Esophagus squamous epithelium (tissue), 4 donors: ENCODE measurements around the gene RABL3.

Source experiments
- POLR2A ChIP-seq, 4 donors: fragments of 450-650 bp; IDR thresholded peaks; one replicate each; pipeline ENCODE4 v1.6.1; 2017; ENCODE audit warnings: antibody characterized with exemption in 4 of 4, mild to moderate bottlenecking in 4 of 4, moderate library complexity in 3 of 4
- TF ChIP-seq, protein P1 (sequence below), 6 experiments: fragments of 450-650 bp in 4 of 6; fragments of 200-600 bp in 2 of 6; sonication (generic) in 2 of 6; IDR thresholded peaks; one replicate each; pipeline ENCODE4 v1.5.1; 2016 to 2019; ENCODE audit warnings: antibody characterized with exemption in 6 of 6, mild to moderate bottlenecking in 4 of 6, moderate library complexity in 4 of 6

DNA sequence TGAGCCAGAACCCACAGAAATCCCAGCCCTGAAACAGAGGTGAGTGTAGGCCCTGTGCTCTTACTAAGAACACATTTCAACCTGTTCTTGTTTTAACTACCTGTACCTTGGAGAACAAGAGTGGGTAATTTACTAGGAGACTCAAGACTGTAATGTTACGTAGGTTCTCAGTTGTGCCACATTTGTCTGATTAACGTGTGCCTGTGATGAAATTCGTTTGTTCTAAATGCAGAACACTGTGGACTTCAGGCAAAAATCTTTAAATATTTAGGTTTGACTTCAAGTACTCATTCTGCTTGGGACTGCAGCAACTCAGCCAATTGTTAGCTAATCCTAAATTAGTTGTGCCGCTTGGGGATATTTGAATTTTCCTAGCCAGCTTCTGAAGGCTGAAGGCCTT is 28.6 kb upstream of the RABL3 start:
- TF ChIP-seq, protein P1, sequence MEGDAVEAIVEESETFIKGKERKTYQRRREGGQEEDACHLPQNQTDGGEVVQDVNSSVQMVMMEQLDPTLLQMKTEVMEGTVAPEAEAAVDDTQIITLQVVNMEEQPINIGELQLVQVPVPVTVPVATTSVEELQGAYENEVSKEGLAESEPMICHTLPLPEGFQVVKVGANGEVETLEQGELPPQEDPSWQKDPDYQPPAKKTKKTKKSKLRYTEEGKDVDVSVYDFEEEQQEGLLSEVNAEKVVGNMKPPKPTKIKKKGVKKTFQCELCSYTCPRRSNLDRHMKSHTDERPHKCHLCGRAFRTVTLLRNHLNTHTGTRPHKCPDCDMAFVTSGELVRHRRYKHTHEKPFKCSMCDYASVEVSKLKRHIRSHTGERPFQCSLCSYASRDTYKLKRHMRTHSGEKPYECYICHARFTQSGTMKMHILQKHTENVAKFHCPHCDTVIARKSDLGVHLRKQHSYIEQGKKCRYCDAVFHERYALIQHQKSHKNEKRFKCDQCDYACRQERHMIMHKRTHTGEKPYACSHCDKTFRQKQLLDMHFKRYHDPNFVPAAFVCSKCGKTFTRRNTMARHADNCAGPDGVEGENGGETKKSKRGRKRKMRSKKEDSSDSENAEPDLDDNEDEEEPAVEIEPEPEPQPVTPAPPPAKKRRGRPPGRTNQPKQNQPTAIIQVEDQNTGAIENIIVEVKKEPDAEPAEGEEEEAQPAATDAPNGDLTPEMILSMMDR (IDR thresholded peaks at IDR 0.05): no peak
- TF ChIP-seq POLR2A (IDR thresholded peaks at IDR 0.05): no peak
